ENCODE data around the gene PTGER4.
"Not testable (repeated sequence)": the region's sequence is repeated elsewhere in the genome, so short reads cannot be mapped to it uniquely, and the experiment has no call there.

Gene PTGER4

DNA sequence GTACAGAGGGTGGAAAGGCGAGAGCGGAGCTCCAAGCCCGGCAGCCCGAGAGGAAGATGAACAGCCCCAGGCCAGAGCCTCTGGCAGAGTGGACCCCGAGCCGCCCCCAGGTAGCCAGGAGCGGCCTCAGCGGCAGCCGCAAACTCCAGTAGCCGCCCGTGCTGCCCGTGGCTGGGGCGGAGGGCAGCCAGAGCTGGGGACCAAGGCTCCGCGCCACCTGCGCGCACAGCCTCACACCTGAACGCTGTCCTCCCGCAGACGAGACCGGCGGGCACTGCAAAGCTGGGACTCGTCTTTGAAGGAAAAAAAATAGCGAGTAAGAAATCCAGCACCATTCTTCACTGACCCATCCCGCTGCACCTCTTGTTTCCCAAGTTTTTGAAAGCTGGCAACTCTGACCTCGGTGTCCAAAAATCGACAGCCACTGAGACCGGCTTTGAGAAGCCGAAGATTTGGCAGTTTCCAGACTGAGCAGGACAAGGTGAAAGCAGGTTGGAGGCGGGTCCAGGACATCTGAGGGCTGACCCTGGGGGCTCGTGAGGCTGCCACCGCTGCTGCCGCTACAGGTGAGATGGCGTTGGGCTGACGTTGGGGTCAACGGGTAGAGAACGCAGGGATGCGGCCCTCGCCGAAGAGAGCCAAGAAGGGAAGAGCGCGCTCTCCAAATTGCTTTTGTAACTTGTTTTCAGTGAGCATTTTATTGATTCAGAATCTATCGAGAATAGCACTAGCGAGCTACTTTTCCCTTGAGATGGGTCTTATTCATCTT is at the start of gene PTGER4:
PTGER4 (plus strand) TSS at position 3 of the 769 bp plus-strand sequence. CDS start 1,079 bp downstream, outside the sequence.
- DNase-seq (ENCODE audit: low read depth), result no peak

DNA sequence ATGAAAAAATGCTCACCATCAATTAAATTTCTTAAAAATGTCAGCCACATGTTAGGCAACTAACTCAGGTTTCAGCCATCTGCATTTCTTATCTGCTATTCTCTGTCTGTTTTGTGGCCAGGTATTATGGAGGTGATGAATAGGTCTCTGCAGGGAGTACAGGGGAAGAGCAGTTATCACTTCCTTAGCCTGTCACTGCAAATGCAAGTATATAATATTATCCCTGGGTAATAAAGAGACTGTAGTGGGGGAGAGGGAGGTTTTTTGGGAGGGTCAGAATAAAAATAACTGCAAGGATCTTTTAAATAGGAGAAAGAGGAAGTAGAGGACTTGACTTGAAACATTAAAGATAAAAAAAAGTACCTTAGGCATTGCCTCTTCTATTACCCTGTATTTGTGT is 49.6 kb upstream of the PTGER4 start:
- no peak for DNase-seq (ENCODE audit: low read depth)

DNA sequence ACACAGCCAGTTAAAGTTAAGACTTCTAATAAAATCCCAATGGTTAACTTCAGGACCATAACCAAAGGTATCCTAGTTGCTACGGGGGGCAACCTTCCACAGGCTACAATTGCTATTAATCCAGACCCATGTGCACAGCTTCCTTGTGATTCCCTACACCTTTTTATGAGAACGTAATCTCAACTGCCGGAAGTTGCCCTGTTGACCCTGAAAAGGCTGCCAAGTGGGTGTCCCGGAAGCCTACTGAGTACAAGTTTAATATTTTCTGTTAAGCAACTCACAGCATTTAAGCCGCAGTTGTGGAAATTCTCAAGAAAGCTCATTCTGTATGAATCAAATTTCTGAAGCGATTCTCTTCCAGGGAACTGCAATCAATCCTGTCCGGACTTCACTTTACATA is 48.5 kb upstream of the PTGER4 start:
- DNase-seq (ENCODE audit: low read depth), result no peak

DNA sequence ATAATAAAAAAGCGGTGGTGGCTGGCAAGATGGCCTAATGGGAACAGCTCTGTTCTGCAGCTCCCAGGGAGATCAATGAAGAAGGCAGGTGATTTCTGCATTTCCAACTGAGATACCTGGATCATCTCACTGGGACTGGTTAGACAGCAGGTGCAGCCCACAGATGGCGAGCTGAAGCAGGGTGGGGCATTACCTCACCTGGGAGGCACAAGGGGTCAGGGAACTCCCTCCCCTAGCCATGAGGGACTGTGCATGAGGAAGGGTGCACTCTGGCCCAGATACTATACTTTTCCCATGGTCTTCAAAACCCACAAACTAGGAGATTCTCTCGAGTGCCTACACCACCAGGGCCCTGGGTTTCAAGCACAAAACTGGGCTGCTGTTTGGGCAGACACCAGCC is 45.6 kb upstream of the PTGER4 start:
- no peak for DNase-seq (ENCODE audit: low read depth)

DNA sequence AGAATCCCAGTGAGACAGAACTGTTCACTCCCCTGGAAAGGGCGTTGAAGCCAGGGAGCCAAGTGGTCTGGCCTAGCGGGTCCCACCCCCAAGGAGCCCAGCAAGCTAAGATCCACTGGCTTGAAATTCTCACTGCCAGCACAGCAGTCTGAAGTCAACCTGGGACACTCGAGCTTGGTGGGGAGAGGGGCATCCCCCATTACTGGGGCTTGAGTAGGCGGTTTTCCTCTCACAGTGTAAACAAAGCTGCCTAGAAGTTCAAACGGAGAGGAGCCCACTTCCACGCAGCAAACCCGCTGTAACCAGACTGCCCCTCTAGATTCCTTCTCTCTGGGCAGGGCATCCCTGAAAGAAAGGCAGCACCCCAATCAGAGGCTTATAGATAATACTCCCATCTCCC is 45.1 kb upstream of the PTGER4 start:
- DNase-seq (ENCODE audit: low read depth), result no peak

DNA sequence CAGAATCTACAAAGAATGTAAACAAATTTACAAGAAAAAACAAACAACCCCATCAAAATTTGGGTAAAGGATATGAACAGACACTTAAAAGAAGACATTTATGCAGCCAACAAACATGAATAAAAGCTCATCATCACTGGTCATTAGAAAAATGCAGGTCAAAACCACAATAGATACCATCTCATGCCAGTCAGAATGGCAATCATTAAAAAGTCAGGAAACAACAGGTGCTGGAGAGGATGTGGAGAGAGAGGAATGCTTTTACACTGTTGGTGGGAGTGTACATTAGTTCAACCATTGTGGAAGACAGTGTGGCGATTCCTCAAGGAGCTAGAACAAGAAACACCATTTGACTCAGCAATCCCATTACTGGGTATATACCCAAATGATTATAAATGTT is 40.2 kb upstream of the PTGER4 start:
- not testable (repeated sequence) for DNase-seq (ENCODE audit: low read depth)

DNA sequence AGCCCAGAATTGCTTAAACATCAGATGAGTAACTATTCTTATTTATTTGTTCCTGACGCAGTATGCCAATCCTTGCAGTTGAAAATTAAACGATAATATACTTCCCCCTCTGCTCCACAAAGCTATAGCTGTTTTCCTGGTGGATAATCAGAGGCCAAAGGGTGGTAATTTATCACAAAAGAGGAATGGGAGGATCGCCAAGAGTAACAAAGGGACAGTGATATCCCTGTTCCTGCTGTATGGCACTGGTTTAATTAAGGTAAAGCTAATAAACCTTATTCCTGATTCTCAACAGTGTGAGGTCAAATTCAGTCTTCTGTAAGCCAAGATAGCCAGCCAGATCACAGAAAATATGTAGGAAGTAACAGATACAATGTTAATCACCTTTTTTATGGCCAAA is 33.4 kb upstream of the PTGER4 start:
- DNase-seq (ENCODE audit: low read depth), result no peak

DNA sequence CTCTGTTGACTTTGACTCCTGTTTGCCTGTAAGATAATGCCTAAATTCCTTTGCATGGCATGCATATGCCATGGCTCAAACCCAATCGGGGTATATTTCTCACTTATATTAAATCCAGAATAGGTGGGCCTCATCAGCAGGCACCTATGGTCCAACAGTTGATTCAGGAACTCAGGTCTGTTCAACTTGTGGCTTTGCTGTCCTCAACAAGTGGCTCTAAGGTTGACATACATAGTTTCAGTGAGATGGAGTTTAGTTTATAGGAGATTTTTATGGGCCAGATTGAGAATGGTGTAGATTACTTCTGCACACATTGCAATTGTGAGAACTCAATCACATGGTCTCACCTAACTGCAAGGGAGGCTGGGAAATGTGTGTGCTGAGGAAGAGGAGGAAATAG is 31.6 kb upstream of the PTGER4 start:
- DNase-seq (ENCODE audit: low read depth), result no peak

DNA sequence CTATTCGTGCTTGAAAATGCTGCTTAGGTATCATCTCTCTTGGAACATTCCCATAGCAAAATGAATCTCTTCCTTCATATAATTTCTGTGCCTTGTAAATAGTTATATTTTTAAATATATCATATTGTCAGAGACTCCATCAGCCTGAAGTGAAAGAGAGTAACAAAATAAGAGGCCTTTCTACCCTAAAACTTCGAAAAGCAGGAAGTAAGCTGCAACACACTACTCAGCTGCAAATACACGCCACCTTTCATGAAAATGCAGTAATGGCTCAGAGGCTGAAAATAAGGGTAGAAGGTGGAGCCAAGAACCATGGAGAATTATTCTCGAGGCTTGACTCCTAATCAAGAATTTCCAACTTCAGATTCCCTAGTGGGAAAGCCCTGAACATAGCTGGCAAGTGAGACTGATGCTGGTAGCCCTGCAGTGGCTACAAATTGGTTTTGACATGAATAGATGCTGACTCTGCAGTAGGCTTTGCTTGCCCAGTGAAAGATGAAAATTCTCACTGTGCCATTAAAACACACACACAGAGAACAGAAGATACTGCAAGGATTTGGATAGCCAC is 30.2 kb upstream of the PTGER4 start:
- no peak for DNase-seq (ENCODE audit: low read depth)

DNA sequence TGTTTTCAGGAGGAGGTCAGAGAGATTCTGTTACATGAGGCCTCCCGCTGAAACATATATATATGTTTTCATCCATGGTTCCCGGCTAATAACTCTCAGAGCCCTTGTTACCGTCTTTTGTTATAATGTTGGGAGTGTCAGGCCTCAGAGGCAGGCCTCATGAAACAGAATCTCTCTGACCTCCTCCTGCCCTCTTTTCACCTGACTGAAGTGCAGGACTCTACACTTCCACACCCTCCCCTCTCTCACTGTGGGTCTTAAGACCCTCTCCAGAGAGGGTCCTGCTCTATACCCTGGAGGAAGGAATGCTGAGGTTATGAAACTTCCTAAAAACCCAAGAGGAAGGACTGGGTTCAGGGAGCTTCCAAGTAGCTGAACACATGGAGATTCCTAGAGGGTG is 28.5 kb upstream of the PTGER4 start:
- no peak for DNase-seq (ENCODE audit: low read depth)

DNA sequence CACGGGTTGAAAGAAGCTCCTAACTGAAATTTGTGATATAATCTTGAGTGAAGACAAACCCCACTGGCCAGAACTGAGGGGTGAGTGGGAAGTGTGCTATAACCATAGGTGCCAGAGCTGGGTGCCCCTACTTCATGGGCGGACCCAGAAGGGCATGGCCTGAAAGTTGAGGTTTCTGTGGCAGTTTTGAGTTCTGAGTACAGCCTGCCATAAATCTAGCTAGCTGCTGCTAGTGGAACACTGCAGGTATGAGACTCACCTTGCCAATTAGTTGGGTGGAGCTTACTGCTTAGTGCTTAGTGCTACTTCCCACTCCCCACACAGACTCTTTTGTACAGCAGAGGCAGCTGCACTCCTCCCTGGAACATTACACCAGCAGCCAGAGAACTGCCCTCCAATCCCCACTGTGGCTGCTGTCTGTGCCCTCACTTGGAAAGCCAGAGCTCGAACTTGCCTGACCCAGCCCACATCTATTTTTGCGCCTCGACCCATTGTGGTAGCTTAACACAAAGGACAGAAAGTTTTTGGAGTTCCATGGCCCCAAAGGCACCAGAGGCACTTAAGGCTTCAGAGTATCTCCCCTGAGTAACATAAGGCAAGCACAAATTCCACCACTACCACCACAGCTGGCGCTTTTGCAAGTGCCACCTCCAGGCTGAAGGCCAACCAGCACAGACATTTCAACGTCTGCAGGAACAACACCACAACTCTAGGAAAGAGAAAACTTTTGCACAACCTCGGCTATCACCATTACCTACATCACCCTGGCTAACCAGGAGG is 27.1 kb upstream of the PTGER4 start:
- DNase-seq (ENCODE audit: low read depth), result no peak

DNA sequence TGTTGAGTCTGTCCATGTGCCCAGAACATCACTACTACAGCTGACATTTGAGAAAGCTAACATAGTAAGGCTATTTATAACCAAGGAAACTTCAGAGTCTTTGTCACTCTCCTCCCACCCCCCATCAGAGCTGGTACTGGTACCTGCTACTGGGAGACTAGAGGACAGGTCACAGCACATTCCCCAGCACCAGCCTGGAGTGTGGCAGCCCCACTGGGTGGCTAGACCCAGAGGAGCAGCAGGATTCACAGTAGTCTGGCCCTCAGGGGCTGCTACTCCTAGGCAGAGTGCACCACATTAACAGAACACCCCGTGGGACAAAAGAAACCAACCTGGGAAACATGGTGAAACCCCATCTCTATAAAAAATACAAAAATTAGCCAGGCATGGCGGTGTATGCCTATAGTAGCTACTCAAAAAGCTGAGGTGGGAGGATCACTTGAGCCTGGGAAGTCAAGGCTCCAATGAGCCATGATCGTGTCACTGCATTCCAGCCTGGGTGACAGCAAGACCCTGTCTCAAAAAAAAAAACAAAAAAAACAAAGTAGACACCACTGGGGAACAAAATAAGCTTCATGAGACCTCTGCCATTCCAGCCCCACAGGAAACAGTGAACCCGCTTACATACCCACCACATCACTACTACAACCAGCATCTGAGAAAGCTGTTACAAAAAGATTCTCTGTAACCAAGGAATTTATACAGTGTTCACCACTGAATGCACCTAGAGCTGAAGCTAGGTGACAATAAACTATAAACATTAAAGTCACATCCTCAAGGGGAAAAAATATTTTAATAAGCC is 26.3 kb upstream of the PTGER4 start:
- DNase-seq (ENCODE audit: low read depth), result no peak

DNA sequence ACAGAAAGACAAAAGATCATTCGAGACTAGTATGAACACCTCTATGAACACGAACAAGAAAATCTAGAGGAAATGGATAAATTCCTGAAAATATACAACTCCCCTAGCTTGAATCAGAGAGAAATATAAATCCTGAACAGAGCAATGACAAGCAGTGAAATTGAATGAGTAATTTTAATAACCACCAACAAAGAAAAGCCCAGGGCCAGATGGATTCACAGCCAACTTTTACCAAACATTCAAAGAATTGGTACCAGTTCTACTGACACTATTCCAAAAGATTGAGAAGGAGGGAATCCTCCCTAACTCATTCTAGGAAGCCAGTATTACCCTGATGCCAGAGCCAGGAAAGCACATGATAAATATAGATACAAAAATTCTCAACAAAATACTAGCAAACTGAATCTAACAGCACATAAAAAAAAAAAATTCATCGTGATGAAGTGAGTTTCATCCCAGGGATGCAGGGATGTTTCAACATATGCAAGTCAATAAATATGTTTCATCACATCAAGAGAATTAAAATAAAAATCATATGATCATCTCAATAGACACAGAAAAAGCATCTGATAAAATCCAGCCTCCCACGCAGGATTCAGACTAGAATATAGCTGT is 25.2 kb upstream of the PTGER4 start:
- DNase-seq (ENCODE audit: low read depth), result no peak

DNA sequence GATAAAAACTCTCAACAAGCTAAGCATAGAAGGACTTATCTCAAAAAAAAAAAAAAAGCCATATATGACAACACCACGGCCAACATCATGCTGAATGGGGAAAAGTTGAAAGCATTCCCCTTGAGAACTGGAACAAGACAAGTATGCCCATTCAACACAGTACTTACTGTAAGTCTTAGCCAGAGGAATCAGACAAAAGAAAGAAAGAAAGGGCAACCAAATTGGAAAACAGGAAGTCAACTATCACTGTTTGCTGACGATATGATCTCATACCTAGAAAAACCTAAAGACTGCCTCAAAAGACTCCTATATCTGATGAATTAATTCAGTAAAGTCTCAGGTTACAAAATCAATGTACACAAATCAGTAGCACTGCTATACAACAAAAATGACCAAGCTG is 24.6 kb upstream of the PTGER4 start:
- no peak for DNase-seq (ENCODE audit: low read depth)

DNA sequence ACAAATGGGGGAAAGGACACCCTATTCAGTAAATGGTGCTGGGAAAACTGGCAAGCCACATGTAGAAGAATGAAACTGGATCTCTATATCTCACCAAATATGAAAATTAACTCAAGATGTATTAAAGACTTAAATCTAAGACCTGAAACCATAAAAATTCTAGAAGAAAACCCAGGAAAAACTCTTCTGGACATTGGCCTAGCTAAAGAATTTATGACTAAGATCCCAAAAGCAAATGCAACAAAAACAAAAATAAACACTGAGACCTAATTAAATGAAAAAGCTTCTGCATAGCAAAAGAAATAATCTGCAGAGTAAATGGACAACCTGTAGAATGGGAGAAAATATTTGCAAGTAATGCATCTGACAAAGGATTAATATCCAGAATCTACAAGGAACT is 23.6 kb upstream of the PTGER4 start:
- not testable (repeated sequence) for DNase-seq (ENCODE audit: low read depth)

DNA sequence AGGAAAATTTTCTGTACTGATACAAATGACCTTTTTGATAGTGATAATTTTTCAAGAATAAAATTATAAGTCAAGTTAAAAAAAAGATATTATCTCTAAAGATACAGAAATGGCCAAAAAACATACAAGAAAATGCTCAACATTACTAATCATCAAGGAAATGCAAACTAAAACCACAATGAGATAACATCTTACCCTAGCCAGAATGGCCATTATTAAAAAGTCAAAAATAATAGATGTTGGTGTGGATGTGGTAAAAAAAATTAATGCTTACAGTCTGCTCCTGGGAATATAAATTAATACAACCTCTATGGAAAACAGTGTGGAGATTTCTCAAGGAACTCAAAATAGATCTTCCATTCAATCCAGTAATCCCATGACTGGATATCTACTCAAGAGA is 22.9 kb upstream of the PTGER4 start:
- DNase-seq (ENCODE audit: low read depth), result no peak

DNA sequence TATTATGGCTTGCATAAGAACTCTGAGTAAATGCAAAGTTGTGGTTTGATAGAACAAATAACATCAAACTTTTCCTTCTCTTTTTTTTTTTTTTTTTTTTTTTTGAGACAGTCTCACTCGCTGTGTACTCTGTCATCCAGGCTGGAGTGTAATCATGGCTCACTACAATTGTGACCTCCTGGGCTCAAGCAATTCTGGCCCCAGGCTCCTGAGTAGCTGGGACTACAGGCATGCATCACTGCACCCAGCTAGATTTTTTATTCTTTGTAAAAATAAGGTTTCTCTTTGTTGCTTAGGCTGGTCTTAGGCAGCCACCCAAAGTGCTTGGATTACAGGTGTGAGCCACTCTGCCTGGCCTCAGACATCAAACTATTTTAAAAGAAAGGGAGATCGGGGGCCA is 19.0 kb upstream of the PTGER4 start:
- DNase-seq (ENCODE audit: low read depth), result no peak

DNA sequence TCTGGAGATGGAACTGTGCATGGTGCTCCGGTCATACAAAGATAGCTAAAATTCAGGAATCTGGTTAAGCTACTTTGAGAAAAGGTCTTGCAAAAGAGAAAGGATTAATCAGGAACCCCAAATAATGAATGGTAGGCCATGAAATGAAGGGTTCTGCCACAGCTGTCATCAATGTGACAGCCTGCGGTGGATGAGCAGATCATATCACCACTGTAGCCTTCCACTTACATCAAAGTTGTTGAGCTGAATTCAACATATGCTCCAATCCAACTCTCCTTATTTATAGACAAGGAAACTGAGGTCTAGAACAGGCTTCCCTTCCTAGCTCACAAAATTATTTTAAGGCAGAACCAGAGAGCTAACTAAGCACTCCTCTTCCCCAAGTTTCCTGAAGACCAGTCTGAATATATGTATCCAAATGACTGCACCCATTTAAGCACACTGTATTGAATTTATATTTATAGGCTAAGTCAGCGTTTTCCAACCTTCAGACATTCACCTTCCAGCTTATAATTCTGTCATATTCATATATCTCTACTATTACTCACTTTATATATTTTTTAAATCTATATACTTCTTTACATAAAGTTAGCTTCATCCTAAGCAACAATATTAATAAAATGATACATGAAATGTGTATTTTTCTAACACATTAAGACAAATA is 13.9 kb upstream of the PTGER4 start:
- DNase-seq (ENCODE audit: low read depth), result no peak

DNA sequence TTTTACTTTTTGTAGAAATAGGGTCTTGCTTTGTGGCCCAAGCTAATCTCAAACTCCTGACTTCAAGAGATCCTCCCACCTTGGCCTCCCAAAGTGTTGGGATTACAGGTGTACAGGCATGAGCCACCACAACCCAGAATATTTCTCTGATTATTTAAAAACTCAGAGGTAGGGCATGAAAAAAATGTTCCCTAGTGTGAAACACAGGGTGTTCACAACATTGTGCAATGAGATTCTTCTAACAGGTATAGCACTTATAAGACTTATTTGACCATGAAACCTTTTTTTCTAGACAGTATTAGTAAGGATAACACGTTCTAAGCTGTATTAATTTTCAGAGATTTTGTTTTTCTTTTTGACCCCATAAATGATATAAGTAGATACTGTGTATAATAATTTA is 13.1 kb upstream of the PTGER4 start:
- DNase-seq (ENCODE audit: low read depth), result no peak

DNA sequence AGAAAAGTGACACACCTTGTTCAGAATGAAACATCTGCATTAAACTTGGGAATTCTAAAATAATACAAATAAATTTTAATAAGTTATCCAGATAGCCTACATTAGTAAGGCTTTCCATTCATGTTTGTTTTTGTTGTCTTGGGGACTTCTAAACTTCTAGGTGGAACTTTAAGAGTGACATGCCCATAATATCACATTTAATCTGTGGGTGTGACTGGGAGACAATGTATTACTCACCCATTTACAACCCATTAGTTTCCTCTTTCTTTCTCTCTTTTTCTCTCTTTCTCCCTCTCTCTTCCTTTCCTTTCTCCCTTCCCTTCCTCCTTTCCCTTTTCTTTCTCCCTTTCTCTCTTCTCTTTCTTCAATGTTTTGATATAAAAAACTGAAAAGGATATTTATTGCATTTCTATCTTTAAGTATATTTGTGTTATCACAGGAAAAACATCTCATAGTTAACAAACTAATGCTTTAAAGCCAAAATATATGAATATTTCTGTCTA is 12.5 kb upstream of the PTGER4 start:
- DNase-seq (ENCODE audit: low read depth), result no peak

All from HS-5 (cell line).